ENCODE measurements around the gene RBMS1.
A peak's percentile ranks its signal among the peaks of the same experiment; 100 is the strongest.

The RBMS1 gene

GRCh38 chr2:160428405-160428763 is 65.2 kb downstream of the RBMS1 start:
- Histone ChIP-seq H2AFZ (ENCODE audit: low read length) (no peak overlapping the region), H2AK5ac (ENCODE audit: low read depth, low read length) (no peak overlapping the region), H3K18ac (ENCODE audit: low read length) (no peak overlapping the region), H3K9ac (ENCODE audit: low read depth, low read length, poor library complexity) (no peak overlapping the region), H2BK12ac (ENCODE audit: low read length) (no peak overlapping the region), H3K14ac (ENCODE audit: low read length) (no peak overlapping the region), H3K9me3 (replicated peaks in 1 of 2; ENCODE audit: control insufficient read depth in 2 of 2, insufficient read depth in 1 of 2, low read depth in 1 of 2, low read length in 2 of 2) (peaks cover 7 to 12% of the 10 kb centered on the region in 2 donors), H2BK120ac (ENCODE audit: low read depth, low read length) (no peak overlapping the region), H4K8ac (ENCODE audit: low read depth, low read length) (no peak overlapping the region), H3K27me3 (ENCODE audit: control insufficient read depth in 3 of 3, insufficient read depth in 3 of 3, low read depth in 1 of 3, low read length in 3 of 3) (no peaks in the 10 kb centered on the region), H3K4me1 (ENCODE audit: control insufficient read depth in 2 of 2, insufficient read depth in 1 of 2, low read depth in 1 of 2, low read length in 2 of 2) (peaks cover 2 to 4% of the 10 kb centered on the region in 2 donors), H3K27ac (replicated peaks; ENCODE audit: low read length) (no peak overlapping the region), H2BK5ac (ENCODE audit: low read length) (no peak overlapping the region), H3K4me3 (ENCODE audit: low read length in 2 of 2) (no peak overlapping the region), H4K91ac (ENCODE audit: low read depth, low read length, poor library complexity) (no peak overlapping the region), H3K23ac (ENCODE audit: low read depth, low read length, poor library complexity) (no peak overlapping the region), H2BK15ac (ENCODE audit: low read length) (no peak overlapping the region), H3K4me2 (ENCODE audit: insufficient read depth, low read length, poor library complexity, severe bottlenecking) (no peak overlapping the region), H3K79me1 (ENCODE audit: low read depth, low read length) (no peaks in the 10 kb centered on the region), H3K36me3 (replicated peaks in 1 of 2; ENCODE audit: control insufficient read depth in 2 of 2, insufficient read depth in 2 of 2, low read length in 2 of 2) (peaks cover 2 to 32% of the 10 kb centered on the region in 2 donors), H3K4ac (ENCODE audit: low read length) (no peak overlapping the region)
- DNase-seq (ENCODE audit: low spot score) = no peak
- WGBS, 2 donors (ENCODE audit: extremely low coverage in 2 of 2, insufficient read length in 2 of 2, insufficient replicate concordance in 1 of 2) = no CpG with 5 or more reads among the region's 4 CpGs

- Histone ChIP-seq H2BK5ac (ENCODE audit: low read length) (no peak overlapping the region), H2AFZ (ENCODE audit: low read length) (no peak overlapping the region), H3K4ac (ENCODE audit: low read length) (no peak overlapping the region), H3K14ac (ENCODE audit: low read length) (no peak overlapping the region), H3K4me3 (ENCODE audit: low read length in 2 of 2) (no peak overlapping the region), H3K4me1 (ENCODE audit: control insufficient read depth in 2 of 2, insufficient read depth in 1 of 2, low read depth in 1 of 2, low read length in 2 of 2) (peaks cover 2 to 4% of the 10 kb centered on the region in 2 donors), H3K79me1 (ENCODE audit: low read depth, low read length) (no peaks in the 10 kb centered on the region), H2BK120ac (ENCODE audit: low read depth, low read length) (no peak overlapping the region), H3K36me3 (replicated peaks in 1 of 2; ENCODE audit: control insufficient read depth in 2 of 2, insufficient read depth in 2 of 2, low read length in 2 of 2) (peaks cover 2 to 32% of the 10 kb centered on the region in 2 donors), H4K91ac (ENCODE audit: low read depth, low read length, poor library complexity) (no peak overlapping the region), H3K9me3 (replicated peaks in 1 of 2; ENCODE audit: control insufficient read depth in 2 of 2, insufficient read depth in 1 of 2, low read depth in 1 of 2, low read length in 2 of 2) (peaks cover 7 to 12% of the 10 kb centered on the region in 2 donors), H3K27me3 (ENCODE audit: control insufficient read depth in 3 of 3, insufficient read depth in 3 of 3, low read depth in 1 of 3, low read length in 3 of 3) (no peaks in the 10 kb centered on the region), H3K23ac (ENCODE audit: low read depth, low read length, poor library complexity) (no peak overlapping the region), H3K27ac (replicated peaks; ENCODE audit: low read length) (no peak overlapping the region), H4K8ac (ENCODE audit: low read depth, low read length) (no peak overlapping the region), H2AK5ac (ENCODE audit: low read depth, low read length) (no peak overlapping the region), H3K9ac (ENCODE audit: low read depth, low read length, poor library complexity) (no peak overlapping the region), H3K18ac (ENCODE audit: low read length) (no peak overlapping the region), H2BK15ac (ENCODE audit: low read length) (no peak overlapping the region), H2BK12ac (ENCODE audit: low read length) (no peak overlapping the region), H3K4me2 (ENCODE audit: insufficient read depth, low read length, poor library complexity, severe bottlenecking) (no peak overlapping the region)
- DNase-seq (ENCODE audit: low spot score) = no peak
- no CpG with 5 or more reads among the region's 7 CpGs for WGBS, 2 donors (ENCODE audit: extremely low coverage in 2 of 2, insufficient read length in 2 of 2, insufficient replicate concordance in 1 of 2)
Measured at GRCh38 chr2:160427629-160428404, 65.8 kb downstream of the RBMS1 start.

- no CpG with 5 or more reads among the region's 5 CpGs for WGBS, 2 donors (ENCODE audit: extremely low coverage in 2 of 2, insufficient read length in 2 of 2, insufficient replicate concordance in 1 of 2)
- no peak overlapping the region for H2BK12ac ChIP-seq (ENCODE audit: low read length)
- H3K79me1 ChIP-seq (ENCODE audit: low read depth, low read length) = no peaks in the 10 kb centered on the region
- no peak for DNase-seq (ENCODE audit: low spot score)
- no peak overlapping the region for H2AK5ac ChIP-seq (ENCODE audit: low read depth, low read length)
- H3K4ac ChIP-seq (ENCODE audit: low read length) = no peak overlapping the region
- H3K4me1 ChIP-seq (ENCODE audit: control insufficient read depth in 2 of 2, insufficient read depth in 1 of 2, low read depth in 1 of 2, low read length in 2 of 2) = peaks cover 2 to 4% of the 10 kb centered on the region in 2 donors
- H2BK120ac ChIP-seq (ENCODE audit: low read depth, low read length) = no peak overlapping the region
- no peak overlapping the region for H3K4me2 ChIP-seq (ENCODE audit: insufficient read depth, low read length, poor library complexity, severe bottlenecking)
- no peak overlapping the region for H3K4me3 ChIP-seq (ENCODE audit: low read length in 2 of 2)
- H3K9ac ChIP-seq (ENCODE audit: low read depth, low read length, poor library complexity) = no peak overlapping the region
- no peak overlapping the region for H3K23ac ChIP-seq (ENCODE audit: low read depth, low read length, poor library complexity)
- H3K18ac ChIP-seq (ENCODE audit: low read length) = no peak overlapping the region
- no peak overlapping the region for H4K91ac ChIP-seq (ENCODE audit: low read depth, low read length, poor library complexity)
- no peak overlapping the region for H2AFZ ChIP-seq (ENCODE audit: low read length)
- H3K14ac ChIP-seq (ENCODE audit: low read length) = no peak overlapping the region
- H3K27ac ChIP-seq (replicated peaks; ENCODE audit: low read length) = no peak overlapping the region
- H3K36me3 ChIP-seq (replicated peaks in 1 of 2; ENCODE audit: control insufficient read depth in 2 of 2, insufficient read depth in 2 of 2, low read length in 2 of 2) = peaks cover 2 to 30% of the 10 kb centered on the region in 2 donors
- H4K8ac ChIP-seq (ENCODE audit: low read depth, low read length) = no peak overlapping the region
- no peak overlapping the region for H2BK15ac ChIP-seq (ENCODE audit: low read length)
- H3K9me3 ChIP-seq (replicated peaks in 1 of 2; ENCODE audit: control insufficient read depth in 2 of 2, insufficient read depth in 1 of 2, low read depth in 1 of 2, low read length in 2 of 2) = peaks cover 7 to 12% of the 10 kb centered on the region in 2 donors
- H3K27me3 ChIP-seq (ENCODE audit: control insufficient read depth in 3 of 3, insufficient read depth in 3 of 3, low read depth in 1 of 3, low read length in 3 of 3) = no peaks in the 10 kb centered on the region
- H2BK5ac ChIP-seq (ENCODE audit: low read length) = no peak overlapping the region
Measured at GRCh38 chr2:160426604-160427003, 67.0 kb downstream of the RBMS1 start.

GRCh38 chr2:160425434-160426151 is 68.0 kb downstream of the RBMS1 start:
- H2BK12ac ChIP-seq (ENCODE audit: low read length) = peak overlapping the region; percentile 22
- no peak overlapping the region for H4K91ac ChIP-seq (ENCODE audit: low read depth, low read length, poor library complexity)
- no peaks in the 10 kb centered on the region for H3K79me1 ChIP-seq (ENCODE audit: low read depth, low read length)
- H3K27ac ChIP-seq (replicated peaks; ENCODE audit: low read length) = no peak overlapping the region
- H2BK15ac ChIP-seq (ENCODE audit: low read length) = no peak overlapping the region
- no peak overlapping the region for H3K9ac ChIP-seq (ENCODE audit: low read depth, low read length, poor library complexity)
- no peak overlapping the region for H3K4ac ChIP-seq (ENCODE audit: low read length)
- H2BK5ac ChIP-seq (ENCODE audit: low read length) = no peak overlapping the region
- no peak overlapping the region for H3K4me3 ChIP-seq (ENCODE audit: low read length in 2 of 2)
- H4K8ac ChIP-seq (ENCODE audit: low read depth, low read length) = no peak overlapping the region
- no peak overlapping the region for H2AK5ac ChIP-seq (ENCODE audit: low read depth, low read length)
- peak overlapping the region; percentile 38 for H3K18ac ChIP-seq (ENCODE audit: low read length)
- no CpG with 5 or more reads among the region's 4 CpGs for WGBS, 2 donors (ENCODE audit: extremely low coverage in 2 of 2, insufficient read length in 2 of 2, insufficient replicate concordance in 1 of 2)
- no peaks in the 10 kb centered on the region for H3K27me3 ChIP-seq (ENCODE audit: control insufficient read depth in 3 of 3, insufficient read depth in 3 of 3, low read depth in 1 of 3, low read length in 3 of 3)
- H3K4me2 ChIP-seq (ENCODE audit: insufficient read depth, low read length, poor library complexity, severe bottlenecking) = no peak overlapping the region
- H2BK120ac ChIP-seq (ENCODE audit: low read depth, low read length) = no peak overlapping the region
- peaks cover 5 to 9% of the 10 kb centered on the region in 2 donors for H3K9me3 ChIP-seq (replicated peaks in 1 of 2; ENCODE audit: control insufficient read depth in 2 of 2, insufficient read depth in 1 of 2, low read depth in 1 of 2, low read length in 2 of 2)
- no peak overlapping the region for H2AFZ ChIP-seq (ENCODE audit: low read length)
- no peak overlapping the region for H3K14ac ChIP-seq (ENCODE audit: low read length)
- peaks cover 2 to 21% of the 10 kb centered on the region in 2 donors for H3K36me3 ChIP-seq (replicated peaks in 1 of 2; ENCODE audit: control insufficient read depth in 2 of 2, insufficient read depth in 2 of 2, low read length in 2 of 2)
- no peak for DNase-seq (ENCODE audit: low spot score)
- no peak overlapping the region for H3K23ac ChIP-seq (ENCODE audit: low read depth, low read length, poor library complexity)
- peaks cover 2 to 4% of the 10 kb centered on the region in 2 donors for H3K4me1 ChIP-seq (ENCODE audit: control insufficient read depth in 2 of 2, insufficient read depth in 1 of 2, low read depth in 1 of 2, low read length in 2 of 2)
